Coronary artery (tissue), 2 donors: ENCODE data around the gene GAL3ST1.

Experiments
- DNase-seq: peaks from one replicate; pipeline ENCODE4 v3.0.0-alpha.2; 2017; ENCODE audit warnings: low spot score
- H3K27ac ChIP-seq, 2 donors: fragments of 200-600 bp; sonication (generic); one replicate each; pipeline ENCODE4 v1.5.1; 2016 to 2019
- H3K4me3 ChIP-seq: fragments of 200-600 bp; sonication (generic); 2 replicates; pipeline ENCODE4 v1.5.1; 2016; ENCODE audit warnings: mild to moderate bottlenecking, moderate library complexity
- CTCF ChIP-seq: fragments of 200-600 bp; sonication (generic); IDR thresholded peaks from one replicate; pipeline ENCODE4 v1.5.1; 2019; ENCODE audit warnings: antibody characterized with exemption

Gene GAL3ST1

GRCh38 chr22:30611197-30611596 lies 36.7 kb upstream of the GAL3ST1 start:
- H3K4me3 ChIP-seq = no peak overlapping the region

GRCh38 chr22:30610299-30610698 lies 35.8 kb upstream of the GAL3ST1 start:
- H3K4me3 ChIP-seq = no peak overlapping the region
- no peak for DNase-seq
- H3K27ac ChIP-seq = peak overlapping the region in 1 of 2 donors; percentile 70

More at GRCh38 chr22:30611197-30611596, 36.7 kb upstream of the GAL3ST1 start:
- no peak for TF ChIP-seq CTCF
- DNase-seq = no peak
- H3K27ac ChIP-seq = no peak overlapping the region

GRCh38 chr22:30609260-30610185 lies 35.1 kb upstream of the GAL3ST1 start:
- TF ChIP-seq CTCF = no peak
- H3K27ac ChIP-seq = peak overlapping the region in 1 of 2 donors; percentile 70
- no peak for DNase-seq
- H3K4me3 ChIP-seq = no peak overlapping the region

More at GRCh38 chr22:30610299-30610698, 35.8 kb upstream of the GAL3ST1 start:
- no peak for TF ChIP-seq CTCF

GRCh38 chr22:30607939-30608338 lies 33.5 kb upstream of the GAL3ST1 start:
- peak overlapping the region; percentile 78 for H3K4me3 ChIP-seq
- DNase-seq = no peak
- peak overlapping the region in 1 of 2 donors; percentile 67 for H3K27ac ChIP-seq
- TF ChIP-seq CTCF = no peak

GRCh38 chr22:30607300-30607930 lies 33.0 kb upstream of the GAL3ST1 start:
- TF ChIP-seq CTCF = no peak
- DNase-seq = no peak

GRCh38 chr22:30606455-30607299 lies 32.2 kb upstream of the GAL3ST1 start, which contains the start of gene TCN2:
Gene TCN2, plus strand, starts transcription at chr22:30607174. Its CDS starts 158 bp downstream, at chr22:30607332.
- Histone ChIP-seq H3K27ac (peak within 1 kb of the TSS; percentile 31 to 85), H3K4me3 (peak within 1 kb of the TSS; percentile 78)
- DNase-seq = peak; percentile 81
- no peak for TF ChIP-seq CTCF

More at GRCh38 chr22:30607300-30607930, 33.0 kb upstream of the GAL3ST1 start:
- H3K27ac ChIP-seq = peak overlapping the region; percentile 31 to 85
- H3K4me3 ChIP-seq = peak overlapping the region; percentile 78
